ENCODE results near the gene ATXN7L2.

The ATXN7L2 gene

DNA sequence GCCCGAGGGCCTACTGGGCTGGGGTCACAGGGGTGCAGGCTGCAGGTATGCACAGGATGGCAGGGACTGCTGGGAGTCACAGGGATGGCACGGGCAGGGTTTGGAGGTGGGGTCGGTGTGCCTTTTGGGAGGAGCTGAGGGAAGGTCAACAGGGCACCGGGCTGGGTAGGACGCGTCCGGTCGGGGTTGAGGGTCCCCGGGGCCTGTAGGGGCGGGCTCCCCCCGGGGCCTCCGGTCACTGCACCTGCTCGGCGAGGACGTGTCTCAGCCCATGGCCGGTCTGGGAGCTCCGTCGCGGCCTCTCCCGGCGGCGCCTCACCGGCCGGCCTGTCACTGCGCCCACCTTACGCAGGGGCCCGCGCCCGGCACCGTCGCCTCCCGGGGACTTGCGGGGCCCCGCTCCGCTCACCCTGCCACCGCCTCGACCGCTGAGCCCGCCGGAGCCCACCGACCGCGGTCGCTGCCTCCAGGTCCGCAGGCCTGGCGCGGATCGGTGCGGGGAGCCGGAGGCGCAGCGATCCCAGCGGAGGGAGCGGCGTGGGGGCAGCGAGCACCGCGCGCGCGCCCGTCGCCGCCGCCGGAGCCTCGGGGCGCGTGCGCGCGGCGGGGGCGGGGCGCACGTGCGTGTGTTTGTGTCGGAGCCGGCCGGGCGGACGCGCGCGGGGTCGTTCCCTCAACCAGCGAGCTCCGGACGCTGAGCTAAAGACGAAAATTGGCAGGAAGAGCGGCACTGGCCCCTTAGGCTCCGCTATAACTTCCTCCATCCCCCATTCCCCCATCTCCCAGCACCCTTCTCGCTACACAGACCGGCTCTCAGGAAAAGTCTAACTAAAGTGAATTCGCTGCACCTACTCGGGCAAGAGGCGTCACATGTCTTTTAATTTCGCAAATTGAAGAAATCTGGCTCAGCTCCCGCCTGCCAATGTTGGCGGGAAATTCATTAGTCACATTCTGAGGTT, 25.8 kb downstream of the ATXN7L2 start, which contains the start of gene AMIGO1 (continued):
- TF ChIP-seq ZNF629 (tag by site-specific recombination; IDR thresholded peaks at IDR 0.05) (no peak), SP7 (tag by site-specific recombination; IDR thresholded peaks at IDR 0.05) (peak; percentile 24; the same call in 1 of the 2 replicates), ZNF248 (tag by site-specific recombination; IDR thresholded peaks at IDR 0.05) (no peak), ZFP37 (tag by site-specific recombination; IDR thresholded peaks at IDR 0.05) (no peak), ZNF658 (tag by site-specific recombination; IDR thresholded peaks at IDR 0.05) (no peak), ZNF112 (tag by site-specific recombination; IDR thresholded peaks at IDR 0.05) (no peak), SP2 (tag by site-specific recombination; IDR thresholded peaks at IDR 0.05) (0 out of 2 replicates have a peak, but pooled peaks have one; percentile 8), ZNF132 (tag by site-specific recombination; IDR thresholded peaks at IDR 0.05; ENCODE audit: borderline replicate concordance) (no peak), ZNF223 (tag by site-specific recombination; IDR thresholded peaks at IDR 0.05) (no peak), HOXD13 (CRISPR knock-in tag; IDR thresholded peaks at IDR 0.05; ENCODE audit: borderline replicate concordance) (no peak), ZNF169 (tag by site-specific recombination; IDR thresholded peaks at IDR 0.05) (no peak), ZNF341 (tag by site-specific recombination; IDR thresholded peaks at IDR 0.05; ENCODE audit: low read depth) (0 out of 2 replicates have a peak, but pooled peaks have one; percentile 42), ZNF707 (tag by site-specific recombination; IDR thresholded peaks at IDR 0.05) (no peak), EGR2 (tag by site-specific recombination; IDR thresholded peaks at IDR 0.05; ENCODE audit: low read depth) (no peak), BCL11A (tag by site-specific recombination; IDR thresholded peaks at IDR 0.05; ENCODE audit: low read depth) (no peak)
- TF ChIP-seq, protein P1, sequence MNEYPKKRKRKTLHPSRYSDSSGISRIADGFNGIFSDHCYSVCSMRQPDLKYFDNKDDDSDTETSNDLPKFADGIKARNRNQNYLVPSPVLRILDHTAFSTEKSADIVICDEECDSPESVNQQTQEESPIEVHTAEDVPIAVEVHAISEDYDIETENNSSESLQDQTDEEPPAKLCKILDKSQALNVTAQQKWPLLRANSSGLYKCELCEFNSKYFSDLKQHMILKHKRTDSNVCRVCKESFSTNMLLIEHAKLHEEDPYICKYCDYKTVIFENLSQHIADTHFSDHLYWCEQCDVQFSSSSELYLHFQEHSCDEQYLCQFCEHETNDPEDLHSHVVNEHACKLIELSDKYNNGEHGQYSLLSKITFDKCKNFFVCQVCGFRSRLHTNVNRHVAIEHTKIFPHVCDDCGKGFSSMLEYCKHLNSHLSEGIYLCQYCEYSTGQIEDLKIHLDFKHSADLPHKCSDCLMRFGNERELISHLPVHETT (tag by site-specific recombination; IDR thresholded peaks at IDR 0.05) = no peak
- TF ChIP-seq, protein P2, sequence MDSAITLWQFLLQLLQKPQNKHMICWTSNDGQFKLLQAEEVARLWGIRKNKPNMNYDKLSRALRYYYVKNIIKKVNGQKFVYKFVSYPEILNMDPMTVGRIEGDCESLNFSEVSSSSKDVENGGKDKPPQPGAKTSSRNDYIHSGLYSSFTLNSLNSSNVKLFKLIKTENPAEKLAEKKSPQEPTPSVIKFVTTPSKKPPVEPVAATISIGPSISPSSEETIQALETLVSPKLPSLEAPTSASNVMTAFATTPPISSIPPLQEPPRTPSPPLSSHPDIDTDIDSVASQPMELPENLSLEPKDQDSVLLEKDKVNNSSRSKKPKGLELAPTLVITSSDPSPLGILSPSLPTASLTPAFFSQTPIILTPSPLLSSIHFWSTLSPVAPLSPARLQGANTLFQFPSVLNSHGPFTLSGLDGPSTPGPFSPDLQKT (IDR thresholded peaks at IDR 0.05; ENCODE audit: borderline replicate concordance, low read depth, low read length) = no peak
- TF ChIP-seq, protein P3, sequence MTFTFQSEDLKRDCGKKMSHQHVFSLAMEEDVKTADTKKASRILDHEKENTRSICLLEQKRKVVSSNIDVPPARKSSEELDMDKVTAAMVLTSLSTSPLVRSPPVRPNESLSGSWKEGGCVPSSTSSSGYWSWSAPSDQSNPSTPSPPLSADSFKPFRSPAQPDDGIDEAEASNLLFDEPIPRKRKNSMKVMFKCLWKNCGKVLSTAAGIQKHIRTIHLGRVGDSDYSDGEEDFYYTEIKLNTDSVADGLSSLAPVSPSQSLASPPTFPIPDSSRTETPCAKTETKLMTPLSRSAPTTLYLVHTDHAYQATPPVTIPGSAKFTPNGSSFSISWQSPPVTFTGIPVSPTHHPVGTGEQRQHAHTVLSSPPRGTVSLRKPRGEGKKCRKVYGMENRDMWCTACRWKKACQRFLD (tag by site-specific recombination; IDR thresholded peaks at IDR 0.05) = no peak
- TF ChIP-seq, protein P4, sequence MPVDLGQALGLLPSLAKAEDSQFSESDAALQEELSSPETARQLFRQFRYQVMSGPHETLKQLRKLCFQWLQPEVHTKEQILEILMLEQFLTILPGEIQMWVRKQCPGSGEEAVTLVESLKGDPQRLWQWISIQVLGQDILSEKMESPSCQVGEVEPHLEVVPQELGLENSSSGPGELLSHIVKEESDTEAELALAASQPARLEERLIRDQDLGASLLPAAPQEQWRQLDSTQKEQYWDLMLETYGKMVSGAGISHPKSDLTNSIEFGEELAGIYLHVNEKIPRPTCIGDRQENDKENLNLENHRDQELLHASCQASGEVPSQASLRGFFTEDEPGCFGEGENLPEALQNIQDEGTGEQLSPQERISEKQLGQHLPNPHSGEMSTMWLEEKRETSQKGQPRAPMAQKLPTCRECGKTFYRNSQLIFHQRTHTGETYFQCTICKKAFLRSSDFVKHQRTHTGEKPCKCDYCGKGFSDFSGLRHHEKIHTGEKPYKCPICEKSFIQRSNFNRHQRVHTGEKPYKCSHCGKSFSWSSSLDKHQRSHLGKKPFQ (tag by site-specific recombination; IDR thresholded peaks at IDR 0.05) = no peak
- TF ChIP-seq, protein P5, sequence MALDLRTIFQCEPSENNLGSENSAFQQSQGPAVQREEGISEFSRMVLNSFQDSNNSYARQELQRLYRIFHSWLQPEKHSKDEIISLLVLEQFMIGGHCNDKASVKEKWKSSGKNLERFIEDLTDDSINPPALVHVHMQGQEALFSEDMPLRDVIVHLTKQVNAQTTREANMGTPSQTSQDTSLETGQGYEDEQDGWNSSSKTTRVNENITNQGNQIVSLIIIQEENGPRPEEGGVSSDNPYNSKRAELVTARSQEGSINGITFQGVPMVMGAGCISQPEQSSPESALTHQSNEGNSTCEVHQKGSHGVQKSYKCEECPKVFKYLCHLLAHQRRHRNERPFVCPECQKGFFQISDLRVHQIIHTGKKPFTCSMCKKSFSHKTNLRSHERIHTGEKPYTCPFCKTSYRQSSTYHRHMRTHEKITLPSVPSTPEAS (tag by site-specific recombination; IDR thresholded peaks at IDR 0.05) = no peak
